GM23338 (cell line): ENCODE results near the gene ZSCAN25. TPM values are rescaled to one million over a fixed set of nuclear protein-coding genes. Genes with fewer than 3 reads are reported as not detected.

ENCODE experiments used
- ATAC-seq: fragments of 200-7000 bp; cut with Tn5 transposase; 3 replicates; pipeline ENCODE4 v1.9.1; 2020
- DNase-seq: peaks from one replicate; pipeline ENCODE4 v3.0.0-alpha.2; 2015; ENCODE audit warnings: low spot score
- H2AFZ ChIP-seq: fragments of 200-600 bp; sonication (generic); 2 replicates; pipeline ENCODE4 v1.8.0; 2016; ENCODE audit warnings: antibody characterized with exemption, mild to moderate bottlenecking, moderate library complexity
- H3F3A ChIP-seq: fragments of 200-600 bp; sonication (generic); replicated peaks from 2 replicates; pipeline ENCODE4 v1.8.0; 2017; ENCODE audit warnings: antibody characterized with exemption, mixed run types, low read depth
- H3K27ac ChIP-seq: fragments of 200-600 bp; sonication (generic); 2 replicates; pipeline ENCODE4 v1.6.1; 2016; ENCODE audit warnings: low read depth
- H3K27me3 ChIP-seq: fragments of 200-600 bp; sonication (generic); 2 replicates; pipeline ENCODE4 v1.8.0; 2016; ENCODE audit warnings: mild to moderate bottlenecking, mixed run types, moderate library complexity; ENCODE audit not compliant: insufficient read depth
- H3K36me3 ChIP-seq: fragments of 200-600 bp; sonication (generic); 2 replicates; pipeline ENCODE4 v1.8.0; 2016; ENCODE audit warnings: mild to moderate bottlenecking; ENCODE audit not compliant: insufficient read depth
- H3K4me1 ChIP-seq: fragments of 200-600 bp; sonication (generic); 2 replicates; pipeline ENCODE4 v1.8.0; 2016; ENCODE audit warnings: mild to moderate bottlenecking, moderate library complexity; ENCODE audit not compliant: insufficient read depth
- H3K4me2 ChIP-seq: fragments of 200-600 bp; sonication (generic); 2 replicates; pipeline ENCODE4 v1.7.1; 2017; ENCODE audit warnings: mixed run types
- H3K4me3 ChIP-seq: fragments of 200-600 bp; sonication (generic); 2 replicates; pipeline ENCODE4 v1.6.1; 2016; ENCODE audit warnings: mixed run types
- H3K79me2 ChIP-seq: fragments of 200-600 bp; sonication (generic); replicated peaks from 2 replicates; pipeline ENCODE4 v1.8.0; 2017; ENCODE audit warnings: mild to moderate bottlenecking; ENCODE audit not compliant: insufficient read depth
- H3K9me2 ChIP-seq: fragments of 200-600 bp; sonication (generic); 2 replicates; pipeline ENCODE4 v1.8.0; 2017; ENCODE audit not compliant: insufficient read depth
- H4K20me1 ChIP-seq: fragments of 200-600 bp; sonication (generic); replicated peaks from 2 replicates; pipeline ENCODE4 v1.8.0; 2017; ENCODE audit warnings: mild to moderate bottlenecking; ENCODE audit not compliant: insufficient read depth
- H3K27ac Mint-ChIP-seq: 2 replicates; pipeline ENCODE4 v1.8.0; 2020; ENCODE audit warnings: inconsistent platforms, mild to moderate bottlenecking, moderate library complexity, mixed read lengths
- H3K27me3 Mint-ChIP-seq: 3 replicates; pipeline ENCODE4 v1.8.0; 2022; ENCODE audit warnings: low read depth, mild to moderate bottlenecking, moderate library complexity, mixed read lengths, inconsistent platforms; ENCODE audit not compliant: insufficient read depth, poor library complexity
- H3K36me3 Mint-ChIP-seq: 3 replicates; pipeline ENCODE4 v1.8.0; 2021; ENCODE audit warnings: low read depth, mild to moderate bottlenecking, inconsistent platforms, moderate library complexity, mixed read lengths
- H3K4me1 Mint-ChIP-seq: 3 replicates; pipeline ENCODE4 v1.8.0; 2020; ENCODE audit warnings: mild to moderate bottlenecking, inconsistent platforms, mixed read lengths
- H3K4me3 Mint-ChIP-seq: 3 replicates; pipeline ENCODE4 v1.8.0; 2021; ENCODE audit warnings: moderate library complexity, mild to moderate bottlenecking, inconsistent platforms, mixed read lengths
- H3K9me3 Mint-ChIP-seq: 3 replicates; pipeline ENCODE4 v1.8.0; 2020; ENCODE audit warnings: moderate library complexity, mild to moderate bottlenecking, inconsistent platforms, mixed read lengths
- CREB1 ChIP-seq: fragments of 250-450 bp; sonication (Bioruptor Pico); IDR thresholded peaks from 2 replicates; pipeline ENCODE4 v1.5.0; 2020; ENCODE audit warnings: low read depth, mild to moderate bottlenecking, moderate library complexity
- EZH2 ChIP-seq: fragments of 200-600 bp; sonication (generic); IDR thresholded peaks from one replicate; pipeline ENCODE4 v1.8.0; 2017; ENCODE audit warnings: antibody characterized with exemption, mild to moderate bottlenecking, low read depth; ENCODE audit not compliant: unreplicated experiment
- EZH2phosphoT487 ChIP-seq: fragments of 200-600 bp; sonication (generic); IDR thresholded peaks from one replicate; pipeline ENCODE4 v1.8.1; 2018; ENCODE audit warnings: antibody characterized with exemption; ENCODE audit not compliant: unreplicated experiment
- JUNB ChIP-seq: IDR thresholded peaks from one replicate; pipeline ENCODE4 v1.6.1; 2016; ENCODE audit warnings: antibody characterized with exemption; ENCODE audit not compliant: unreplicated experiment
- NANOG ChIP-seq: IDR thresholded peaks from 2 replicates; pipeline ENCODE4 v1.6.1; 2016; ENCODE audit warnings: antibody characterized with exemption, borderline replicate concordance
- POLR2AphosphoS5 ChIP-seq: IDR thresholded peaks from 2 replicates; pipeline ENCODE4 v1.6.1; 2016; ENCODE audit warnings: antibody characterized with exemption, low read depth
- STAT1 ChIP-seq: IDR thresholded peaks from one replicate; pipeline ENCODE4 v1.6.1; 2016; ENCODE audit warnings: antibody characterized with exemption; ENCODE audit not compliant: unreplicated experiment
- ZNF114 ChIP-seq: fragments of 250-450 bp; sonication (Bioruptor Pico); IDR thresholded peaks from 2 replicates; pipeline ENCODE4 v1.5.0; 2020; ENCODE audit warnings: mild to moderate bottlenecking, moderate library complexity
- ZNF331 ChIP-seq: fragments of 250-450 bp; sonication (Bioruptor Pico); IDR thresholded peaks from 2 replicates; pipeline ENCODE4 v1.5.0; 2020; ENCODE audit warnings: low read depth, mild to moderate bottlenecking, moderate library complexity
- polyA plus RNA-seq: library from polyadenylated mRNA; unstranded; fragments of >200 nt; fragmentation: Nextera tagmentation; extraction: Ambion mirVana; gene quantifications from 2 replicates; pipeline ENCODE4 v1.2.1, GENCODE V29; 2016
- total RNA-seq: library from RNA; depleted of rRNA; stranded (reverse); fragments of >200 nt; shearing (Covaris generic); gene quantifications from 2 replicates; pipeline ENCODE4 v1.2.3, GENCODE V29; 2014
- TF ChIP-seq, protein P1 (sequence below): IDR thresholded peaks from one replicate; pipeline ENCODE4 v1.6.1; 2018; ENCODE audit warnings: antibody characterized with exemption; ENCODE audit not compliant: unreplicated experiment
- TF ChIP-seq, protein P2 (sequence below), 2 experiments: fragments of 200-600 bp in 1 of 2; sonication (generic) in 1 of 2; conservative IDR thresholded peaks; 2 replicates each; pipeline versions ENCODE4 v1.5.1 to v1.6.1; 2016 to 2017; ENCODE audit warnings: antibody characterized with exemption in 2 of 2, low read depth in 2 of 2, mild to moderate bottlenecking in 2 of 2, moderate library complexity in 1 of 2
- TF ChIP-seq, protein P3 (sequence below): IDR thresholded peaks from 2 replicates; pipeline ENCODE4 v1.6.1; 2016; ENCODE audit warnings: antibody characterized with exemption
- TF ChIP-seq, protein P4 (sequence below): fragments of 250-450 bp; sonication (Bioruptor Pico); IDR thresholded peaks from 2 replicates; pipeline ENCODE4 v1.5.0; 2020; ENCODE audit warnings: mild to moderate bottlenecking, moderate library complexity

Gene ZSCAN25
- total and polyA plus RNA-seq, 2 experiments from 2014 or later, result 4.8 to 17.5 TPM

DNA sequence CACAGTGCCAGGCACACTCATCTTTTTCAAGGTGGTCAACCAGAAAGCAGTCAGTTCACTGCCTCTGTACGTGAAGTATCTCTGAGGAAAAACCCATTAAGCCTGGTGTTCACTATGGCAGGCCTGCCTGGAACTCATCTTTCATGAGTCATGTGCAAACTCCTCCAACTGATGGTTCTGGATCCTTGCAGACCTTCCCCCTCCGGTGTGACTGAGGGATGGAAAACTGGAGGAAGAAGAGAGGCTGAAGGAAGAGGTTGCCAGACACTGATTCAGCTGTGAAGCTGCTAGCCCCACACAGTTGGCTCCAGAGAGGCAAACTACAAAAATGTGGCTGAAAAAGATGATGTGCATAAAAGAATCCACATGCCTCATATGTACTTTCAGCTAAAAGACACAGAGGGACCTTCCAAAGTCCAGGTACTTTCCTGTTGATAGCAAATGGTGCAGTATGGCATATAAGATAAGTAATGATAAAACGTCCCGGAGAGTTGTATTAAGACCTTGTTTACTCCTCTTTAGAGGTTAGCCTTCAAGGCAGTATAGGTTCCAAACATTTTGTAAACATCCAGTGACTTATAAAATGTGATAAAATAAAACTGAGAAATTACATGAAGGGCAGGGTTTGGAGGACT lies 60.4 kb downstream of the ZSCAN25 start:
- Histone ChIP-seq H2AFZ (no peak overlapping the region), H3K27me3 (no peaks in the 10 kb centered on the region), H4K20me1 (no peaks in the 10 kb centered on the region), H3K79me2 (no peaks in the 10 kb centered on the region), H3K4me1 (peaks cover 6% of the 10 kb centered on the region; the same call in 1 of the 2 replicates), H3F3A (no peaks in the 10 kb centered on the region), H3K36me3 (no peaks in the 10 kb centered on the region), H3K4me2 (no peak overlapping the region), H3K9me2 (no peaks in the 10 kb centered on the region), H3K4me3 (no peak overlapping the region), H3K27ac (no peak overlapping the region)
- no peak overlapping the region for H3K27ac Mint-ChIP-seq
- peaks cover 2% of the 10 kb centered on the region; the same call in 1 of the 3 replicates for H3K36me3 Mint-ChIP-seq
- H3K27me3 Mint-ChIP-seq, result peaks cover 4% of the 10 kb centered on the region
- no peak for ATAC-seq
- H3K4me1 Mint-ChIP-seq, result peaks cover 14% of the 10 kb centered on the region
- no peak for TF ChIP-seq EZH2
- no peak for TF ChIP-seq ZNF331
- TF ChIP-seq, protein P1, sequence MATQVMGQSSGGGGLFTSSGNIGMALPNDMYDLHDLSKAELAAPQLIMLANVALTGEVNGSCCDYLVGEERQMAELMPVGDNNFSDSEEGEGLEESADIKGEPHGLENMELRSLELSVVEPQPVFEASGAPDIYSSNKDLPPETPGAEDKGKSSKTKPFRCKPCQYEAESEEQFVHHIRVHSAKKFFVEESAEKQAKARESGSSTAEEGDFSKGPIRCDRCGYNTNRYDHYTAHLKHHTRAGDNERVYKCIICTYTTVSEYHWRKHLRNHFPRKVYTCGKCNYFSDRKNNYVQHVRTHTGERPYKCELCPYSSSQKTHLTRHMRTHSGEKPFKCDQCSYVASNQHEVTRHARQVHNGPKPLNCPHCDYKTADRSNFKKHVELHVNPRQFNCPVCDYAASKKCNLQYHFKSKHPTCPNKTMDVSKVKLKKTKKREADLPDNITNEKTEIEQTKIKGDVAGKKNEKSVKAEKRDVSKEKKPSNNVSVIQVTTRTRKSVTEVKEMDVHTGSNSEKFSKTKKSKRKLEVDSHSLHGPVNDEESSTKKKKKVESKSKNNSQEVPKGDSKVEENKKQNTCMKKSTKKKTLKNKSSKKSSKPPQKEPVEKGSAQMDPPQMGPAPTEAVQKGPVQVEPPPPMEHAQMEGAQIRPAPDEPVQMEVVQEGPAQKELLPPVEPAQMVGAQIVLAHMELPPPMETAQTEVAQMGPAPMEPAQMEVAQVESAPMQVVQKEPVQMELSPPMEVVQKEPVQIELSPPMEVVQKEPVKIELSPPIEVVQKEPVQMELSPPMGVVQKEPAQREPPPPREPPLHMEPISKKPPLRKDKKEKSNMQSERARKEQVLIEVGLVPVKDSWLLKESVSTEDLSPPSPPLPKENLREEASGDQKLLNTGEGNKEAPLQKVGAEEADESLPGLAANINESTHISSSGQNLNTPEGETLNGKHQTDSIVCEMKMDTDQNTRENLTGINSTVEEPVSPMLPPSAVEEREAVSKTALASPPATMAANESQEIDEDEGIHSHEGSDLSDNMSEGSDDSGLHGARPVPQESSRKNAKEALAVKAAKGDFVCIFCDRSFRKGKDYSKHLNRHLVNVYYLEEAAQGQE, result no peak
- no peak for TF ChIP-seq POLR2AphosphoS5
- TF ChIP-seq, protein P2, sequence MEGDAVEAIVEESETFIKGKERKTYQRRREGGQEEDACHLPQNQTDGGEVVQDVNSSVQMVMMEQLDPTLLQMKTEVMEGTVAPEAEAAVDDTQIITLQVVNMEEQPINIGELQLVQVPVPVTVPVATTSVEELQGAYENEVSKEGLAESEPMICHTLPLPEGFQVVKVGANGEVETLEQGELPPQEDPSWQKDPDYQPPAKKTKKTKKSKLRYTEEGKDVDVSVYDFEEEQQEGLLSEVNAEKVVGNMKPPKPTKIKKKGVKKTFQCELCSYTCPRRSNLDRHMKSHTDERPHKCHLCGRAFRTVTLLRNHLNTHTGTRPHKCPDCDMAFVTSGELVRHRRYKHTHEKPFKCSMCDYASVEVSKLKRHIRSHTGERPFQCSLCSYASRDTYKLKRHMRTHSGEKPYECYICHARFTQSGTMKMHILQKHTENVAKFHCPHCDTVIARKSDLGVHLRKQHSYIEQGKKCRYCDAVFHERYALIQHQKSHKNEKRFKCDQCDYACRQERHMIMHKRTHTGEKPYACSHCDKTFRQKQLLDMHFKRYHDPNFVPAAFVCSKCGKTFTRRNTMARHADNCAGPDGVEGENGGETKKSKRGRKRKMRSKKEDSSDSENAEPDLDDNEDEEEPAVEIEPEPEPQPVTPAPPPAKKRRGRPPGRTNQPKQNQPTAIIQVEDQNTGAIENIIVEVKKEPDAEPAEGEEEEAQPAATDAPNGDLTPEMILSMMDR (conservative IDR thresholded peaks at IDR 0.05; ENCODE audit: low read depth in 2 of 2), result no peak
- no peak for TF ChIP-seq STAT1
- no peak for TF ChIP-seq NANOG
- TF ChIP-seq, protein P3, sequence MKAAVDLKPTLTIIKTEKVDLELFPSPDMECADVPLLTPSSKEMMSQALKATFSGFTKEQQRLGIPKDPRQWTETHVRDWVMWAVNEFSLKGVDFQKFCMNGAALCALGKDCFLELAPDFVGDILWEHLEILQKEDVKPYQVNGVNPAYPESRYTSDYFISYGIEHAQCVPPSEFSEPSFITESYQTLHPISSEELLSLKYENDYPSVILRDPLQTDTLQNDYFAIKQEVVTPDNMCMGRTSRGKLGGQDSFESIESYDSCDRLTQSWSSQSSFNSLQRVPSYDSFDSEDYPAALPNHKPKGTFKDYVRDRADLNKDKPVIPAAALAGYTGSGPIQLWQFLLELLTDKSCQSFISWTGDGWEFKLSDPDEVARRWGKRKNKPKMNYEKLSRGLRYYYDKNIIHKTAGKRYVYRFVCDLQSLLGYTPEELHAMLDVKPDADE, result no peak
- TF ChIP-seq, protein P4, sequence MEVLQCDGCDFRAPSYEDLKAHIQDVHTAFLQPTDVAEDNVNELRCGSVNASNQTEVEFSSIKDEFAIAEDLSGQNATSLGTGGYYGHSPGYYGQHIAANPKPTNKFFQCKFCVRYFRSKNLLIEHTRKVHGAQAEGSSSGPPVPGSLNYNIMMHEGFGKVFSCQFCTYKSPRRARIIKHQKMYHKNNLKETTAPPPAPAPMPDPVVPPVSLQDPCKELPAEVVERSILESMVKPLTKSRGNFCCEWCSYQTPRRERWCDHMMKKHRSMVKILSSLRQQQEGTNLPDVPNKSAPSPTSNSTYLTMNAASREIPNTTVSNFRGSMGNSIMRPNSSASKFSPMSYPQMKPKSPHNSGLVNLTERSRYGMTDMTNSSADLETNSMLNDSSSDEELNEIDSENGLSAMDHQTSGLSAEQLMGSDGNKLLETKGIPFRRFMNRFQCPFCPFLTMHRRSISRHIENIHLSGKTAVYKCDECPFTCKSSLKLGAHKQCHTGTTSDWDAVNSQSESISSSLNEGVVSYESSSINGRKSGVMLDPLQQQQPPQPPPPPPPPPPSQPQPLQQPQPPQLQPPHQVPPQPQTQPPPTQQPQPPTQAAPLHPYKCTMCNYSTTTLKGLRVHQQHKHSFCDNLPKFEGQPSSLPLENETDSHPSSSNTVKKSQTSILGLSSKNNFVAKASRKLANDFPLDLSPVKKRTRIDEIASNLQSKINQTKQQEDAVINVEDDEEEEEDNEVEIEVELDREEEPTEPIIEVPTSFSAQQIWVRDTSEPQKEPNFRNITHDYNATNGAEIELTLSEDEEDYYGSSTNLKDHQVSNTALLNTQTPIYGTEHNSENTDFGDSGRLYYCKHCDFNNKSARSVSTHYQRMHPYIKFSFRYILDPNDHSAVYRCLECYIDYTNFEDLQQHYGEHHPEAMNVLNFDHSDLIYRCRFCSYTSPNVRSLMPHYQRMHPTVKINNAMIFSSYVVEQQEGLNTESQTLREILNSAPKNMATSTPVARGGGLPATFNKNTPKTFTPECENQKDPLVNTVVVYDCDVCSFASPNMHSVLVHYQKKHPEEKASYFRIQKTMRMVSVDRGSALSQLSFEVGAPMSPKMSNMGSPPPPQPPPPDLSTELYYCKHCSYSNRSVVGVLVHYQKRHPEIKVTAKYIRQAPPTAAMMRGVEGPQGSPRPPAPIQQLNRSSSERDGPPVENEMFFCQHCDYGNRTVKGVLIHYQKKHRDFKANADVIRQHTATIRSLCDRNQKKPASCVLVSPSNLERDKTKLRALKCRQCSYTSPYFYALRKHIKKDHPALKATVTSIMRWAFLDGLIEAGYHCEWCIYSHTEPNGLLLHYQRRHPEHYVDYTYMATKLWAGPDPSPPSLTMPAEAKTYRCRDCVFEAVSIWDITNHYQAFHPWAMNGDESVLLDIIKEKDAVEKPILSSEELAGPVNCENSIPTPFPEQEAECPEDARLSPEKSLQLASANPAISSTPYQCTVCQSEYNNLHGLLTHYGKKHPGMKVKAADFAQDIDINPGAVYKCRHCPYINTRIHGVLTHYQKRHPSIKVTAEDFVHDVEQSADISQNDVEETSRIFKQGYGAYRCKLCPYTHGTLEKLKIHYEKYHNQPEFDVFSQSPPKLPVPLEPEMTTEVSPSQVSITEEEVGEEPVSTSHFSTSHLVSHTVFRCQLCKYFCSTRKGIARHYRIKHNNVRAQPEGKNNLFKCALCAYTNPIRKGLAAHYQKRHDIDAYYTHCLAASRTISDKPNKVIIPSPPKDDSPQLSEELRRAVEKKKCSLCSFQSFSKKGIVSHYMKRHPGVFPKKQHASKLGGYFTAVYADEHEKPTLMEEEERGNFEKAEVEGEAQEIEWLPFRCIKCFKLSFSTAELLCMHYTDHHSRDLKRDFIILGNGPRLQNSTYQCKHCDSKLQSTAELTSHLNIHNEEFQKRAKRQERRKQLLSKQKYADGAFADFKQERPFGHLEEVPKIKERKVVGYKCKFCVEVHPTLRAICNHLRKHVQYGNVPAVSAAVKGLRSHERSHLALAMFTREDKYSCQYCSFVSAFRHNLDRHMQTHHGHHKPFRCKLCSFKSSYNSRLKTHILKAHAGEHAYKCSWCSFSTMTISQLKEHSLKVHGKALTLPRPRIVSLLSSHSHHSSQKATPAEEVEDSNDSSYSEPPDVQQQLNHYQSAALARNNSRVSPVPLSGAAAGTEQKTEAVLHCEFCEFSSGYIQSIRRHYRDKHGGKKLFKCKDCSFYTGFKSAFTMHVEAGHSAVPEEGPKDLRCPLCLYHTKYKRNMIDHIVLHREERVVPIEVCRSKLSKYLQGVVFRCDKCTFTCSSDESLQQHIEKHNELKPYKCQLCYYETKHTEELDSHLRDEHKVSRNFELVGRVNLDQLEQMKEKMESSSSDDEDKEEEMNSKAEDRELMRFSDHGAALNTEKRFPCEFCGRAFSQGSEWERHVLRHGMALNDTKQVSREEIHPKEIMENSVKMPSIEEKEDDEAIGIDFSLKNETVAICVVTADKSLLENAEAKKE (CRISPR knock-in tag), result no peak
- no peak for TF ChIP-seq JUNB
- TF ChIP-seq CREB1, result no peak
- no peak for TF ChIP-seq ZNF114
- TF ChIP-seq EZH2phosphoT487, result no peak
- no peak overlapping the region for H3K4me3 Mint-ChIP-seq
- peaks cover 3% of the 10 kb centered on the region; the same call in 1 of the 3 replicates for H3K9me3 Mint-ChIP-seq
- no peak for DNase-seq
